ENCODE data around the gene IFNGR1.
"Not testable (repeated sequence)": the region's sequence is repeated elsewhere in the genome, so short reads cannot be mapped to it uniquely, and the experiment has no call there.

IFNGR1 gene

DNA sequence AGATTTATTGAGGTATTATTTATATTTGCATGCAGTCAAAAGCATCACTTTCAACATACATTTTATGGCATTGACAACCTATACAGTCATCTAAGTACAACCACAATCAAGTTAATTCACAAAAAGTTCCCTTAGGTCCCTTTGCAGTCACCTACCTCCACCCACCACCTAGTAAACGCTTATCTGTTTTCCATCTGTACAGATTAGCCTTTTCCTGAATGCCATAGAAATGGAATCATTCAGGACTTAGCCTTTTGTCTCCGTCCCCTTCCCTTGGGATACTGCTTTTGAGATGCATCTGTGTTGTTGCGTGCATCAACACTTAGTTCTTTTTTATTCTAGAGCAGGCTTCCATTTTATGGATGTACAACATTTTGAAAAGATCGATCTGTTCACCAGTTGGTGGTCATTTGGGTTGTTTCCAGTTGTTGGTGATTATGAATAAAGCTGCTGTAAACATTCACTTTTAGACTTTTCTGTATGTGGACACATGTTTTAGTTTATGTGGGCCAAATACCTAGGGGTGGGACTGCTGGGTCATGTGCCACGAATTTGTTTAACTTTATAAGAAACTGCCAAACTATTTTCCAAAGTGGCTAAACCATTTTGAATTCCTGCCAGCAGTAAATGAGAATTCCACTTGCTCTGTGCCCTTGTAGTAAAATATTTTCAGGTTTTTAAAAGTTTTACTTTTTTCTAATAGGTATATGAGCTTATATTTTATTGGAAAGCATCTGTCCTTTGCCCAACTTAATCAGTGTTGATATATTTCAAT, 17.6 kb upstream of the IFNGR1 start:
- no peak for DNase-seq (ENCODE audit: low read depth)

GRCh38 chr6:137235686-137236085, 16.5 kb upstream of the IFNGR1 start:
- no peak for DNase-seq (ENCODE audit: low read depth)

GRCh38 chr6:137233911-137234863, 15.0 kb upstream of the IFNGR1 start:
- DNase-seq (ENCODE audit: low read depth): no peak

GRCh38 chr6:137231895-137232294, 12.7 kb upstream of the IFNGR1 start:
- no peak for DNase-seq (ENCODE audit: low read depth)

- DNase-seq (ENCODE audit: low read depth): no peak
Observed at GRCh38 chr6:137230956-137231555, 11.9 kb upstream of the IFNGR1 start.

- no peak for DNase-seq (ENCODE audit: low read depth)
Observed at GRCh38 chr6:137230547-137230946, 11.4 kb upstream of the IFNGR1 start.

DNA sequence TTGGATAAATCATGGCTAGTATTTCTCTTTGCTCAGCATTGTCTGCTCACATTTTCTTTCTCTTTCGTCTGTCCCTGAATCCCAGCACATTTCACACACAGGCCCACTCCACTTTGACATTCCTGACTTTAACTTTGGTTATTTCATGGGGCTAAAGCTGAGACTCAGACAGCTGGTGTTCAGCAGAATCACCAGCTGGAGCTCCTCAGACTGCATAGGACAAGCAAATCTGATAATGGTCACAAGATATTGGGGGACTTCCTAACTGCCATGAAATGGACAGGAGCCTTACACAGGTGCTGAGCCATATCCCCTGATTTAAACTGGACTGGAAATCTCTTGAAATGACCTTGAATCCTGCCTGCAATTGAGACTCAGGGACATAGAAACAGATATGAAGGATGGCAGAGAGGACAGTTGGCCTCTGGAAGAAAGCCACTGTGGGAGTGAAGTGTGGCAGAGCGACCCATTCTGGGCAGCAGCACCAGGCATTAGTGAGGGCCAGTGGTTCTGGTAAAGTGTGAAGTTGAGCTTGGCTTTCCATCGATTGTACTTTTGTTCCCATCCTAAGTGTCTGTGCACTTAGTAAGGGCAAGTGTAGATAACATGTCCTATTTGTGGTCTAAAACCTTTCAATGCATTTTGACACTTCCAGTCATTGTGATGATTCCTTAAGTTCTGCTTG, 10.0 kb upstream of the IFNGR1 start:
- DNase-seq (ENCODE audit: low read depth): no peak

- no peak for DNase-seq (ENCODE audit: low read depth)
Observed at GRCh38 chr6:137227871-137228302, 8.7 kb upstream of the IFNGR1 start.

DNA sequence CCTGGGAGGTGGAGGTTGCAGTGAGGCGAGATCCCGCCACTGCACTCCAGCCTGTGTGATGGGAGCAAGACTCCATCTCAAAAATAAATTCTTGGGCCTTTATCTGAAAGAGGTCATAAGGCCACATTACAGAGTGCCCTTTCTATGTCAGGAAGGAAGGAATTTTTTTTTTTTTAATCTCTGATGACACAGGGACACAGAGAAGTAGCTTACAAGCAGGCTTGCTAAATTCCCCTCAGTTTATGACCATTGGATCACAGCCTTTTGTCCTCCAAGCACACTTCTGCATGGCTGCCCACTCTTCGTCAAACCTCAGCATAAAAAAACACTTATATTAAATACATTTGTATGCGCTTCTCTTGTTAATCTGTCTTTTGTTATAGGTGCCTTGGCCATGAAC, 7.5 kb upstream of the IFNGR1 start:
- DNase-seq (ENCODE audit: low read depth): no peak

- DNase-seq (ENCODE audit: low read depth): no peak
Observed at GRCh38 chr6:137224799-137225198, 5.6 kb upstream of the IFNGR1 start.

- DNase-seq (ENCODE audit: low read depth): no peak
Observed at GRCh38 chr6:137223370-137224131, 4.4 kb upstream of the IFNGR1 start.

- no peak for DNase-seq (ENCODE audit: low read depth)
Observed at GRCh38 chr6:137222381-137222780, 3.2 kb upstream of the IFNGR1 start.

GRCh38 chr6:137219664-137220252, 573 bp upstream of the IFNGR1 start:
- DNase-seq (ENCODE audit: low read depth): no peak

GRCh38 chr6:137218473-137218916, 690 bp downstream of the IFNGR1 start:
- no peak for DNase-seq (ENCODE audit: low read depth)

- no peak for DNase-seq (ENCODE audit: low read depth)
Observed at GRCh38 chr6:137217801-137218472, 1.2 kb downstream of the IFNGR1 start.

GRCh38 chr6:137216875-137217553, 2.2 kb downstream of the IFNGR1 start:
- DNase-seq (ENCODE audit: low read depth): no peak

DNA sequence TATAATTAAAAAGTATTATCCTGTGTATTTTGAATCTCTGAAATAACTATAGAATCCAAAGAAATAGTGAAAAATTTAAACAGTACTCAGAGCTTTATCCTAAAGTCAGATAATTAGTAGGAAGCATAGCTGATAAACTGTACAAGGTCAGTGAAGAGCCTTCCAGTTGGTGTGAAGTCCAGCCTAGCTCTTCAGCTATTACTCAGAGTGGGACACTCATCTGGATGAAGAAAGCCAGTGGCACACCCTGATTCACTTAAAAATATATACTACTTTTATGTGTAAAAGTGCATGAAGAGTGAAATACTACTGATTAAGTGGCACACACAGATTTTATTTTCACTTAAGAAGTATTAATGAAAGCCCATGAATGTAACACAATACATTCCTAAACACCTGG, 3.1 kb downstream of the IFNGR1 start:
- no peak for DNase-seq (ENCODE audit: low read depth)

GRCh38 chr6:137215630-137216029, 3.6 kb downstream of the IFNGR1 start:
- not testable (repeated sequence) for DNase-seq (ENCODE audit: low read depth)

DNA sequence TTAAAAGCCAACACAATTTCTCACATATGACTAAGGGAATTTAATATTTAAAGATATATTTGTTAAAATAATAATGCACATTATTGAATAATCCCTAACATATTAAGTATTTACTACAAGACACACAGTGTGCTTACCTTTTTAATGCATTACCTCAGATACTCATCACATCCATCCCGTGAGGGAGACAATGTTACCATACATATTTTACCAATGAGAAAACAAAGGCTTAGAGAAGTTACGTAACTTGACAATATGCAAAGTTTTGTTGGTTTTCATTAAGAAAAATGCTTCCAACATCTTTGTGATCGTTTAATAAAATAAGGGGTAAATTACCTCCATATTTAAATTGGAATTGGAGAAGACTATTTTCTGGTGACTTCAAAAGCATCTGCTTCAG, 4.3 kb downstream of the IFNGR1 start:
- DNase-seq (ENCODE audit: low read depth): no peak

- DNase-seq (ENCODE audit: low read depth): no peak
Observed at GRCh38 chr6:137213813-137214212, 5.4 kb downstream of the IFNGR1 start.
